ENCODE results near the gene CLDND1. TPM values are rescaled to one million over a fixed set of nuclear protein-coding genes. Genes with fewer than 3 reads are reported as not detected.
A peak's percentile ranks its signal among the peaks of the same experiment; 100 is the strongest.

CLDND1 gene
- total and polyA plus RNA-seq, 10 of the 15 experiments (the other 5 are each of a cell fraction or from before 2014, with no cell fraction given), result 97.8 to 225 (median 152) TPM

GRCh38 chr3:98552232-98553020 is 29.7 kb upstream of the CLDND1 start (continued):
- TF ChIP-seq PBX3 (IDR thresholded peaks at IDR 0.05; ENCODE audit: insufficient replicate concordance, low read depth, low read length) (no peak), NFIC (IDR thresholded peaks at IDR 0.05; ENCODE audit: low read depth, low read length) (peak; percentile 15), SMARCA5 (IDR thresholded peaks at IDR 0.05) (peak; percentile 64; the same call in 1 of the 2 replicates), CUX1 (IDR thresholded peaks at IDR 0.05; ENCODE audit: insufficient replicate concordance, low read depth, low read length) (no peak), ZBTB11 (CRISPR knock-in tag; IDR thresholded peaks at IDR 0.05) (0 out of 2 replicates have a peak, but pooled peaks have one; percentile 25), PML (IDR thresholded peaks at IDR 0.05; ENCODE audit: low read length) (no peak; the same call in 1 of the 2 replicates), POLR2A (IDR thresholded peaks at IDR 0.05; ENCODE audit: low read depth, low read length) (0 out of 2 replicates have a peak, but pooled peaks have one; percentile 21), ZNF274 (IDR thresholded peaks at IDR 0.05; ENCODE audit: insufficient read depth, insufficient read length) (no peak), HDAC2 (IDR thresholded peaks at IDR 0.05) (no peak), GABPA (IDR thresholded peaks at IDR 0.05; ENCODE audit: low read depth) (no peak), TAF1 (IDR thresholded peaks at IDR 0.05; ENCODE audit: borderline replicate concordance, low read depth, low read length) (peak; percentile 32; the same call in 1 of the 2 replicates), SREBF1 (IDR thresholded peaks at IDR 0.05; ENCODE audit: low read length) (no peak), DPF2 (IDR thresholded peaks at IDR 0.05) (no peak), BCL11A (IDR thresholded peaks at IDR 0.05; ENCODE audit: low read depth, low read length) (no peak), CHD2 (IDR thresholded peaks at IDR 0.05; ENCODE audit: borderline replicate concordance, low read depth, low read length) (0 out of 2 replicates have a peak, but pooled peaks have one; percentile 15), ATF2 (IDR thresholded peaks at IDR 0.05; ENCODE audit: low read length) (peak; percentile 32; the same call in 1 of the 2 replicates), STAT1 (conservative IDR thresholded peaks at IDR 0.05) (no peak), ASH2L (IDR thresholded peaks at IDR 0.05; ENCODE audit: borderline replicate concordance, low read depth) (no peak), SREBF2 (IDR thresholded peaks at IDR 0.05; ENCODE audit: low read length) (no peak), POLR2AphosphoS5 (IDR thresholded peaks at IDR 0.05; ENCODE audit: low read length) (peak; percentile 81), IKZF2 (IDR thresholded peaks at IDR 0.05) (no peak)
